Skeletal muscle satellite cell (primary cell): ENCODE measurements around the gene GVQW3. TPM values are rescaled to one million over a fixed set of nuclear protein-coding genes. Genes with fewer than 3 reads are reported as not detected.

ENCODE experiments used
- H3K27me3 ChIP-seq: 2 replicates; pipeline ENCODE4 v1.7.0; 2013; ENCODE audit warnings: low read length; ENCODE audit not compliant: control insufficient read depth, insufficient read depth
- H3K36me3 ChIP-seq: 2 replicates; pipeline ENCODE4 v1.7.0; 2013; ENCODE audit warnings: mild to moderate bottlenecking, control low read depth, low read length; ENCODE audit not compliant: insufficient read depth
- H3K4me1 ChIP-seq: 2 replicates; pipeline ENCODE4 v1.7.0; 2013; ENCODE audit warnings: low read length; ENCODE audit not compliant: control insufficient read depth, insufficient read depth
- H3K4me2 ChIP-seq: 2 replicates; pipeline ENCODE4 v1.7.0; 2013; ENCODE audit warnings: mild to moderate bottlenecking, low read length
- H3K4me3 ChIP-seq: 2 replicates; pipeline ENCODE4 v1.7.0; 2013; ENCODE audit warnings: low read length
- H3K9ac ChIP-seq: 2 replicates; pipeline ENCODE4 v1.7.0; 2013; ENCODE audit warnings: mild to moderate bottlenecking, low read depth, low read length, moderate library complexity
- H3K9me3 ChIP-seq: replicated peaks from 2 replicates; pipeline ENCODE4 v1.7.0; 2013; ENCODE audit warnings: mild to moderate bottlenecking, control low read depth, low read length
- total RNA-seq: library from RNA; depleted of rRNA; stranded (reverse); fragments of >200 nt; gene quantifications from 2 replicates; pipeline ENCODE4 v1.2.3, GENCODE V29; 2012; rRNA removed

The GVQW3 gene
- total RNA-seq: 1.0 and 2.2 TPM in 2 replicates

DNA sequence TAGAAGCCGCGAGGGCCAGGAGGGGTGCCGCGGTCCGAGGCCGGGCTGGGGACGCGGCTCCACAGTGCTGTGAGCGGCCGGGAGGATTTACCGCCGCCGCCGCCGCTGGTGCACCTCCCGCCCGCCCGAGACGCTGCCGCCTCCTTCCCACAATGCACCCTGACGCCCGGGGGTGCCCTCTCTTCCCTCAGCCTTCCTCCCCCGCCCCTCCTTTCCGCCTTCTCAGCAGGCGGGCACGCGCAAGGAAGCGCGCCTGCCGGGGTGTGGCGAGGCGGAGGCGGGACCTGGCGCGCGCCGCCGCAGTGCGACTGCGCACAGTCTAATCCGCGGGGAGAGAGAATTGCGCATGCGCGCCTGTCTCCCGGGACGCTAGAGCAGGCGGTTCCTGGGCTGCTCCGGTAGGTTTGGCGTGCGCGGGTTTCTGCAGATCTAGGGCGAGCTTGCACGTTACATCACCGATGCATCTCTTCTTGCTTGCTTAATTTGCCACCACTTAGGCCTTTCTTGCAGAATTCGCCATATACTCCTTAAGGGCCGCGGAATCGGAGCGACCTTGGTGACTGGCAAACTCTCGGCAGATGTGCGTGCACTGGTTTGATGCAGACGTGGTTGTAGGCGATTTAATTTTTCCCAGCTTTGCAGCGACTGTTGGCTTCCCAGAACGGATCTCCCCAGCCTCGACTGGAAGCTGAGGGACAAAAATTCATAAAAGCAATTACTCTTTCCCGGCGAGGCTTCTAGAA is at the start of gene GVQW3, which contains the start of gene THAP12:
Gene GVQW3 (plus strand): TSS at position 347 of the 743 bp plus-strand sequence. CDS start 506 bp downstream, outside the sequence.
Gene THAP12 (minus strand): TSS at position 156 of the 743 bp plus-strand sequence. CDS start 296 bp downstream, outside the sequence.
- Histone ChIP-seq H3K9me3 (no peaks in the 10 kb centered on the region), H3K4me3 (peak within 1 kb of the TSS; percentile 85), H3K4me2 (peak within 1 kb of the TSS; percentile 97), H3K9ac (peak within 1 kb of the TSS; percentile 88), H3K4me1 (peaks cover 9% of the 10 kb centered on the region), H3K36me3 (no peaks in the 10 kb centered on the region), H3K27me3 (no peaks in the 10 kb centered on the region)

DNA sequence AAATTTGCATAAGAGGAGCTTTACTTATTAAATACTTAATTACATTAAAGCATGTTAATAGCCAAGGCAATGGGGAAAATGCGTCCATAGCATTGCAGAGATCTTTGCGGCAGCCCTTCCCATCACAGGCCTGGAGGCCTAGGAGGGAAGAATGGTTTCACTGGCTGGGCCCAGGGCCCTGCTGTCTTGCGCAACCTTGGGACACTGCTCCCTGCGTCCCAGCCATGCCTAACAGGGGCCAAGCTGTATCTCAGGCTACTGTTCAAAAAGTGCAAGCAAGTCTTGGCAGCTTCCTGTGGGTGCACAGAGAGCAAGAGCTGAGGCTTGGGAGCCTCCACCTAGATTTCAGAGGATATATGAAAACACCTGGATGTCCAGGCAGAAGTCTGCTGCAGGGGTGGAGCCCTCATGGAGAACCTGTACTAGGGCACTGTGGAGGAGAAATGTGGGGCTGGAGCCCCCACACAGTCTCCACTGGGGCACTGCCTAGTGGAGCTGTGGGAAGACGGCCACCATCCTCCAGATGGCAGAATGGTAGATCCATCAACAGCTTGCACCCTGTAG is 46.2 kb upstream of the GVQW3 start:
- no peak overlapping the region for H3K9ac ChIP-seq
- peaks cover 7% of the 10 kb centered on the region for H3K27me3 ChIP-seq
- no peaks in the 10 kb centered on the region for H3K4me1 ChIP-seq
- peaks cover 8% of the 10 kb centered on the region for H3K9me3 ChIP-seq
- H3K4me3 ChIP-seq: no peak overlapping the region
- no peak overlapping the region for H3K4me2 ChIP-seq
- H3K36me3 ChIP-seq: no peaks in the 10 kb centered on the region

DNA sequence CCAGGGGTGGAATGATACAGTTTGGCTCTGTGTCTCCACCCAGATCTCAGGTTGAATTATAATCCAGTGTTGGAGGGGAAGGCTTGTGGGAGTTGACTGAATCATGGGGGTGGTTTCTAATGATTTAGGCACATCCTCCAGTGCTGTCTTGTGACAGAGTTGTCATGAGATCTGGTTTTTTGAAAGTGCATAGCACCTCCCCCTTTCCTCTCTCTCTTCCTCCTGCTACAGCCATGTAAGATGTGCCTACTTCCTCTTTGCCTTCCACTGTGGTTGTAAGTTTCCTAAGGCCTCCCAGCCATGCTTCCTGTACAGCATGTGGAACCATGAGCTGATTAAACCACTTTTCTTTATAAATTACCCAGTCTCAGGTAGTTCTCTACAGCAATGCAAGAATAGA is 45.3 kb upstream of the GVQW3 start:
- no peaks in the 10 kb centered on the region for H3K4me1 ChIP-seq
- H3K36me3 ChIP-seq: no peaks in the 10 kb centered on the region
- no peak overlapping the region for H3K4me3 ChIP-seq

DNA sequence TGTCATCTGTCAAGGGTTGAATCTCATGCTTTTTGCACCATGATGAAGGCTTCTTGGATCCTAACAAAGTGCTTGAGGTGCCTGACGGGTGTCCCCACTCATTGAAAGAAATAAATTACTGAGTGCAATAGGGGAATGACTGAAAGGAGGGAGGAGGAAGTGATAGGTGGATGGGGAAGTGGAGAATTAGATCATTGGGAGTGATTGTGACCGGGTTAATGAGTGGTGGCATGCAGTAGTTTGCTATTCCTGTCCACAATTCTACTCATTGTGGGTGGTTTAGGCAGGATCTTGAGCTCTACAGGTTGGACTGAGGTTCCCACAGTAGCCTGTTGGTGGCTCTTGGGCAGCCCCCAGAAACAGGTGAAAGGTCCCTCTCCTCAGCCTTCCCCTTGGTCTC is 44.5 kb upstream of the GVQW3 start:
- Histone ChIP-seq H3K4me2 (no peak overlapping the region), H3K9me3 (peaks cover 8% of the 10 kb centered on the region), H3K9ac (no peak overlapping the region), H3K36me3 (no peaks in the 10 kb centered on the region), H3K4me1 (no peaks in the 10 kb centered on the region), H3K27me3 (no peaks in the 10 kb centered on the region), H3K4me3 (no peak overlapping the region)

More for the DNA sequence above, 45.3 kb upstream of the GVQW3 start:
- H3K9ac ChIP-seq: no peak overlapping the region
- no peak overlapping the region for H3K4me2 ChIP-seq
- H3K27me3 ChIP-seq: peaks cover 1% of the 10 kb centered on the region
- H3K9me3 ChIP-seq: peaks cover 8% of the 10 kb centered on the region

DNA sequence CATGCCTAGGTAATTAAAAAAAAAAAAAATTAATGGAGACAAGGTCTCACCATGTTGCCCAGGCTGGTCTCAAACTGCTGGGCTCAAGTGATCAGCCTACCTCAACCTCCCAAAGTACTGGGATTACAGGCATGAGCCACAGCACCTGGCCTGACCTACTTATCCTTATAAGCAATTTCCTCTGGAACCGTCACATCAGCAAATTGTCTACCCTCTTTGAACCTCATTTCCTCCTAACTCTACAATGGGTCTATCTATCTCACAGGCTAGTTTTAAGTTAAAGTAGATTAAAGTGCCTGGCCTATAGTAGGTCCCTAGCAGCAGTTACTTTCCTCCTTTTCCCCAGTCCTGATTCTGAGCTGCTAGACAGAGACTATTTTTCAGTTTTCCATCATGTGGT is 43.7 kb upstream of the GVQW3 start:
- Histone ChIP-seq H3K4me1 (no peaks in the 10 kb centered on the region), H3K4me2 (no peak overlapping the region), H3K4me3 (no peak overlapping the region), H3K27me3 (no peaks in the 10 kb centered on the region), H3K36me3 (no peaks in the 10 kb centered on the region), H3K9me3 (peaks cover 8% of the 10 kb centered on the region), H3K9ac (no peak overlapping the region)

DNA sequence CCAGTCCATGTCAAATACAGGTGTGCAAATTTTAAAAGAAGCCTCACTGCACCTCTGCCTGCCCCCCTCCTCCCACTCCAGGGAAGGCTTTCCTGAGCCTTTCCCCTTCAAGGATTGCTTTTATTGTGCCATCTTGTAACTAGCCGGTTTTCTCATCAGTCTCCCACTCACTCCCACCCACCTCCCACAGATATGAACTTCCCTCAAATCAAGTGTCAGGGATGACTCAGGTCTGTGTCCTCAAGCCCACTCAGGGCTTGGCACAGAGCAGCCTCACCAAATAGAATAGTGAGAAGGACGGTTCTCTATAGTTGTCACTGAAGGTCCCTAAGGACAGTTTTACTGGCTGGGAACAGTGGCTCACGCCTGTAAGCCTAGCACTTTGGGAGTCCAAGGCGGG is 43.2 kb upstream of the GVQW3 start:
- H3K36me3 ChIP-seq: no peaks in the 10 kb centered on the region
- no peaks in the 10 kb centered on the region for H3K4me1 ChIP-seq
- no peak overlapping the region for H3K9ac ChIP-seq

DNA sequence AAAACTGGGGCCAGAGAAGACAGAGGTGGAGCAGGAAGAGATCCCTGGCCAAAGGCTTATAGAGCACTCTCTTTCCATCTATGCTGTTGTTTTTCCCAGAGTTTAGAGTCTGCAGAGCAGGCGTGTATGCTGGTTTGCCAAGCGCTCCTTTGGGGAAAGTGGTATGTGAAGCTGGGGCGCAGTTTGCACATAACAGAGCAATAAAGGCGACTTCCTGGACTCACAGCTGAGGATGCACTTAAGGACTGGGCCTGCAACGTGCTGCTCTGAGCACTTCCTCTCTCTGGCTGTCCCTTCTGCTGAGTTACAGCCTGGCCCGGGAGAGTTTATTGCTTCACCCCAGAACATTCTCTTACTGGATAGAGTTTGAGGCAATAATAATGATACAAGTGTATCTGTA is 41.9 kb upstream of the GVQW3 start:
- Histone ChIP-seq H3K36me3 (no peaks in the 10 kb centered on the region), H3K9ac (no peak overlapping the region), H3K4me3 (no peak overlapping the region), H3K4me1 (no peaks in the 10 kb centered on the region), H3K4me2 (no peak overlapping the region), H3K9me3 (peaks cover 8% of the 10 kb centered on the region), H3K27me3 (no peaks in the 10 kb centered on the region)

More for the DNA sequence above, 43.2 kb upstream of the GVQW3 start:
- Histone ChIP-seq H3K4me3 (no peak overlapping the region), H3K9me3 (peaks cover 8% of the 10 kb centered on the region), H3K4me2 (no peak overlapping the region), H3K27me3 (no peaks in the 10 kb centered on the region)

DNA sequence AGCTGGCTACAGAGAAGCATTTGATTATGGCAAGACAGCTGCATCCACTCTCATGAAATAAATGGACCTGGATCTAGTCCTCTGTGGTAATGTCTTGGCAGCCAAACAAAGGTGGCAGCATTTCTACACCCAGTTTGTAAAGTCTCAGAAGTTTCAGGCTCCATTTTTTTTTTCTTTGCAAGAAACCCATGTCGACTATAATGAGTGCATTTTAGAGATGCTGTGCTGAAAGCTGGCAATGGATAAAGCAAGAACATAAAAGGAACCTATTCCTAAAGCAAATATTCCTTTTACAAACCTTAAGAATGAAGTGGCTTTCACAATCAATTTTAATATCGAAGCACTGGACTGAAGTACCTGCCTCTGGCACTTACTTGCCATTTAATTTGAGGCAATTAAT is 33.7 kb upstream of the GVQW3 start:
- no peaks in the 10 kb centered on the region for H3K36me3 ChIP-seq

DNA sequence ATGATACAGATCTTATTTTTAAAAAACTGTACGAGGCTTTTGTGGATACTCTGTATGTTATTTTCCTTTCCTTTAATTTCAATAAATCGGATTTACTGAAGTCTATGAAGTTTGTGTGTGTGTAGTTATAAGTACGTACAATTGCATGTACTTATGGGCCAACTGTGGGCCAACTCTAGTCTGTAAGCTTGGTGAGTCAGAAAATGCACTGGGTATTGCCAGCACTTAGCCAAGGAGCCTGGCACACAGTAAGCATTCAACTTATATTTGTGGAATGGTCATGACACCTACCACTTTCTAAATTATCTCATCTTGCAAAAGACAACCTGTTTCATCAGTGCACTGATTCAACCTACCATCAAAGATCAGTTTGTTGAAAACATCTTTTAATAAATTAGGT is 32.8 kb upstream of the GVQW3 start:
- H3K4me1 ChIP-seq: no peaks in the 10 kb centered on the region
- no peaks in the 10 kb centered on the region for H3K9me3 ChIP-seq
- H3K27me3 ChIP-seq: no peaks in the 10 kb centered on the region
- no peak overlapping the region for H3K9ac ChIP-seq
- H3K36me3 ChIP-seq: no peaks in the 10 kb centered on the region
- H3K4me2 ChIP-seq: no peak overlapping the region
- H3K4me3 ChIP-seq: no peak overlapping the region

More for the DNA sequence above, 33.7 kb upstream of the GVQW3 start:
- Histone ChIP-seq H3K4me1 (no peaks in the 10 kb centered on the region), H3K4me3 (no peak overlapping the region), H3K4me2 (no peak overlapping the region), H3K27me3 (no peaks in the 10 kb centered on the region), H3K9ac (no peak overlapping the region), H3K9me3 (no peaks in the 10 kb centered on the region)

DNA sequence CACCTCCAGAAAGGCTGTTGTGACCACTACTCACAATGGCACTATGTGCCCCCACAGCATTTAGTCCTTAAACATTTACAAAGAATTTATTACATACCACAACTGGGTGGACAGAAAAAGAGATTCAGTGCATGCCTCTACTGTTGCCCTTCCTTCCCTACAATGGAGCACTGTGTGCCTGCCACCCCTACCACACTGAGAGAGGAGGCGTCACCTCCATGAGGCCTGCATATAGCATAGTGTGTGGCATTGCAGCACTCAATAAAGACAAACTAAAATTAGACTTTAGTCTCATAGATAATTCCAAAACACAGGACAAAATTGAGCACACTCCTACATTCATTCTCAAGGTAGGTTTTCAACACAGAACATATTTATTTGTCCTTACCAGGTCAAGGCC is 26.0 kb upstream of the GVQW3 start:
- no peak overlapping the region for H3K4me3 ChIP-seq
- no peak overlapping the region for H3K9ac ChIP-seq
- no peak overlapping the region for H3K4me2 ChIP-seq
- H3K27me3 ChIP-seq: no peaks in the 10 kb centered on the region
- no peaks in the 10 kb centered on the region for H3K9me3 ChIP-seq
- H3K4me1 ChIP-seq: no peaks in the 10 kb centered on the region
- H3K36me3 ChIP-seq: peaks cover 10% of the 10 kb centered on the region

DNA sequence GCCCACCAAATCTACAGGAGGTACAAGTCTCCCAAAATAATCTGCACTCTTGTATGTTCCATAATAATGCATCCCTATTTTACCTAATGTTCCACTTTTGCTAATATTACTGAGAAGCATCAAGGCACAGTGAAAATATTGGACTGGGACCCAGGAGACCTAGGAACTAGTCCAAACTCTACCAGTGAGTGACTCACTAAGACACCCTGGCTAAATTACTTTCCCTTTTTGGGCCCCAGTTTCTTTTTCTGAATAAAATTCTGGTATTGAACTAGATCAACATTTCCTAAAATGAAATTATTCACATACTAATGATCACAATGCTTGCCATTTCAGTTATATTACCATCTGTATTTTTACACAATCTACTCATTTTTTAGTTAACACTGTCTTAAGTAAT is 19.7 kb upstream of the GVQW3 start:
- Histone ChIP-seq H3K4me2 (no peak overlapping the region), H3K36me3 (peaks cover 10% of the 10 kb centered on the region), H3K4me1 (no peaks in the 10 kb centered on the region), H3K4me3 (no peak overlapping the region), H3K27me3 (no peaks in the 10 kb centered on the region), H3K9me3 (no peaks in the 10 kb centered on the region), H3K9ac (no peak overlapping the region)

DNA sequence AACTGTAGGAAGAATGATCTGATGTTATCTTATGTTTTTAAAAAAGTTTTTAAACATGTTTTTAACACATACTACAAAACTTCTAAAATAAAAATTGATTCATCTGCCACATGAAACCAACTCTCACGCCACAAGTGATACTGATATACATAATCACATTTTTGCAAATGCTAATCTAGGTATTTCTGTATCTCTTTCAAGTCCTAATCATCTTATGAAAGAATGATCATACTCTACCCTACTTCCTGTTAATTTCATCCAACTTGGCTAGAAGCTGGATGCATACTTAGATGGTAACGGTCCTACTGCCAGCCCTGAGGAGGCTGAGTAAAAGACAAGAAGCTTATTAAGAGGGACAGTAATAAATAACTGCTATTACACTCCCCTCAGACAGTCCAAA is 19.3 kb upstream of the GVQW3 start:
- Histone ChIP-seq H3K9ac (no peak overlapping the region), H3K4me2 (no peak overlapping the region), H3K27me3 (no peaks in the 10 kb centered on the region), H3K36me3 (peaks cover 10% of the 10 kb centered on the region), H3K4me3 (no peak overlapping the region), H3K4me1 (no peaks in the 10 kb centered on the region), H3K9me3 (no peaks in the 10 kb centered on the region)
